ENCODE measurements around the gene RDH8. TPM values are rescaled to one million over a fixed set of nuclear protein-coding genes. Genes with fewer than 3 reads are reported as not detected.

Gene RDH8
- polyA plus RNA-seq, 1 of the 3 experiments (the other 2 are of a cell fraction): not detected

DNA sequence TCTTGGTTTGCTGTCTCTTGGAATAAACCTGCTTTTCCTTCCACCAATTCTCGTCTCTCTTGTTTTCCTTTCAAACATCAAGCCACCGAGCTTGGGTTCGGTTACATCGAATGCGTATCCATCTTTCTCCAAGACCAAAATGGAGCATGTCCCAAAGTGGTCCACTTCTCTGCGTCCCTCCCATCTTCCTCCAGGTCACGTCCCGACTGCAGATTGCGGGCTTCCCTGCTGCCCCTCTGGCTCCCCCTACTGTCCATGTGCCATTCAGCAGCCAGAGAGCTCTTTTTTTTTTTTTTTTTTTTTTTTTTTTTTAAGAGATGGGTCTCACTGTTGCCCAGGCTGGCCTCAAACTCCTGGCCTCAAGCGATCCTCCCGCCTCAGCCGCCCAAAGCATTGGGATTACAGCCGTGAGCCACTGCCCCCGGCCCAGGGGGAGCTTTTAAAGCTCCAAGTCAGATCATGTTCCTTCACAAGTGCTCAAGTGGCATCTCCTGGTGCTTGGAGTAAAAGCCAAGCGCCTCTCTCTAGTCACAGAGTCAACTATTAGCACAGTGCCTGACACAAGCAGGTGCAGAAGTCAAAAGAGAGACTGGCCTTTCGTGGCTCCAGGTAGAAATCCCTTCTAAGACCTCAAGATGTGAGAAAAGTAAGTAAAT lies 13.0 kb upstream of the RDH8 start:
- no peaks in the 10 kb centered on the region; a peak in 1 of 4 replicates for H3K4me1 ChIP-seq (ENCODE audit: control insufficient read depth in 1 of 2, insufficient read depth in 2 of 2, low read depth in 1 of 2, low read length in 1 of 2)
- H3K27me3 ChIP-seq (ENCODE audit: insufficient read depth): peaks cover 24% of the 10 kb centered on the region
- H3K4me3 ChIP-seq (ENCODE audit: low read depth in 2 of 2, low read length in 1 of 2): no peak overlapping the region
- CTCF ChIA-PET: interaction anchor here (0.6 to 4.2 kb wide), 41 partner anchors 8 to 416 kb away, joined by 3 to 57 read pairs (median 5); partner anchors contain the start of genes COL5A3 and RDH8
- no peaks in the 10 kb centered on the region for H3K79me2 ChIP-seq (ENCODE audit: insufficient read depth)
- POLR2A ChIA-PET: no interaction called here
- H3K9ac ChIP-seq: no peak overlapping the region
- 2% methylated on average over 16 of the region's 16 CpGs for WGBS (ENCODE audit: low lambda C conversion rate)
- H3K9me3 ChIP-seq: no peaks in the 10 kb centered on the region
- no peaks in the 10 kb centered on the region for H3K36me3 ChIP-seq (replicated peaks in 1 of 2; ENCODE audit: control insufficient read depth in 1 of 2, insufficient read depth in 2 of 2, low read length in 1 of 2)
- no peak overlapping the region for H3K4me2 ChIP-seq
- H3F3A ChIP-seq (replicated peaks; ENCODE audit: insufficient read depth): peaks cover 3% of the 10 kb centered on the region
- H3K9me2 ChIP-seq: no peaks in the 10 kb centered on the region
- no peak overlapping the region for H2AFZ ChIP-seq (ENCODE audit: low read depth)
- peak; percentile 89 for DNase-seq
- H4K20me1 ChIP-seq (ENCODE audit: insufficient read depth): no peaks in the 10 kb centered on the region
- H3K27ac ChIP-seq (ENCODE audit: low read depth in 2 of 2, low read length in 1 of 2): no peak overlapping the region
- TF ChIP-seq GATA2 (CRISPR knock-in tag; IDR thresholded peaks at IDR 0.05) (no peak), MXI1 (IDR thresholded peaks at IDR 0.05; ENCODE audit: low read depth, low read length) (no peak), GABPA (IDR thresholded peaks at IDR 0.05; ENCODE audit: low read depth) (no peak), MEF2A (IDR thresholded peaks at IDR 0.05; ENCODE audit: borderline replicate concordance, low read depth) (no peak), EP300 (IDR thresholded peaks at IDR 0.05; ENCODE audit: borderline replicate concordance in 1 of 2, low read depth in 1 of 2, low read length in 1 of 2) (no peak), SMC3 (IDR thresholded peaks at IDR 0.05; ENCODE audit: low read depth, low read length) (peak; percentile 81), ELF1 (IDR thresholded peaks at IDR 0.05) (no peak), CHD2 (IDR thresholded peaks at IDR 0.05; ENCODE audit: low read length, partially characterized antibody) (no peak), TAF1 (IDR thresholded peaks at IDR 0.05; ENCODE audit: borderline replicate concordance, low read depth, low read length) (no peak), FOXM1 (IDR thresholded peaks at IDR 0.05; ENCODE audit: low read depth) (no peak), JUND (IDR thresholded peaks at IDR 0.05) (no peak), EZH2phosphoT487 (IDR thresholded peaks at IDR 0.05; ENCODE audit: borderline replicate concordance, low read depth) (no peak), YY1 (IDR thresholded peaks at IDR 0.05; ENCODE audit: low read depth) (no peak; the same call in 1 of the 2 replicates), FOXJ3 (CRISPR knock-in tag; IDR thresholded peaks at IDR 0.05) (no peak), RFX5 (IDR thresholded peaks at IDR 0.05; ENCODE audit: low read length) (no peak), SIN3A (IDR thresholded peaks at IDR 0.05; ENCODE audit: borderline replicate concordance, low read depth, low read length) (no peak), TCF12 (IDR thresholded peaks at IDR 0.05) (no peak)
- TF ChIP-seq, protein P1, sequence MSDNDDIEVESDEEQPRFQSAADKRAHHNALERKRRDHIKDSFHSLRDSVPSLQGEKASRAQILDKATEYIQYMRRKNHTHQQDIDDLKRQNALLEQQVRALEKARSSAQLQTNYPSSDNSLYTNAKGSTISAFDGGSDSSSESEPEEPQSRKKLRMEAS (IDR thresholded peaks at IDR 0.05; ENCODE audit: low read depth): 0 out of 2 replicates have a peak, but pooled peaks have one; percentile 37
- TF ChIP-seq, protein P2, sequence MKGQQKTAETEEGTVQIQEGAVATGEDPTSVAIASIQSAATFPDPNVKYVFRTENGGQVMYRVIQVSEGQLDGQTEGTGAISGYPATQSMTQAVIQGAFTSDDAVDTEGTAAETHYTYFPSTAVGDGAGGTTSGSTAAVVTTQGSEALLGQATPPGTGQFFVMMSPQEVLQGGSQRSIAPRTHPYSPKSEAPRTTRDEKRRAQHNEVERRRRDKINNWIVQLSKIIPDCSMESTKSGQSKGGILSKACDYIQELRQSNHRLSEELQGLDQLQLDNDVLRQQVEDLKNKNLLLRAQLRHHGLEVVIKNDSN (IDR thresholded peaks at IDR 0.05; ENCODE audit: borderline replicate concordance, low read depth): no peak
- TF ChIP-seq, protein P3, sequence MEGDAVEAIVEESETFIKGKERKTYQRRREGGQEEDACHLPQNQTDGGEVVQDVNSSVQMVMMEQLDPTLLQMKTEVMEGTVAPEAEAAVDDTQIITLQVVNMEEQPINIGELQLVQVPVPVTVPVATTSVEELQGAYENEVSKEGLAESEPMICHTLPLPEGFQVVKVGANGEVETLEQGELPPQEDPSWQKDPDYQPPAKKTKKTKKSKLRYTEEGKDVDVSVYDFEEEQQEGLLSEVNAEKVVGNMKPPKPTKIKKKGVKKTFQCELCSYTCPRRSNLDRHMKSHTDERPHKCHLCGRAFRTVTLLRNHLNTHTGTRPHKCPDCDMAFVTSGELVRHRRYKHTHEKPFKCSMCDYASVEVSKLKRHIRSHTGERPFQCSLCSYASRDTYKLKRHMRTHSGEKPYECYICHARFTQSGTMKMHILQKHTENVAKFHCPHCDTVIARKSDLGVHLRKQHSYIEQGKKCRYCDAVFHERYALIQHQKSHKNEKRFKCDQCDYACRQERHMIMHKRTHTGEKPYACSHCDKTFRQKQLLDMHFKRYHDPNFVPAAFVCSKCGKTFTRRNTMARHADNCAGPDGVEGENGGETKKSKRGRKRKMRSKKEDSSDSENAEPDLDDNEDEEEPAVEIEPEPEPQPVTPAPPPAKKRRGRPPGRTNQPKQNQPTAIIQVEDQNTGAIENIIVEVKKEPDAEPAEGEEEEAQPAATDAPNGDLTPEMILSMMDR (IDR thresholded peaks at IDR 0.05): peak; percentile 87
- TF ChIP-seq, protein P4, sequence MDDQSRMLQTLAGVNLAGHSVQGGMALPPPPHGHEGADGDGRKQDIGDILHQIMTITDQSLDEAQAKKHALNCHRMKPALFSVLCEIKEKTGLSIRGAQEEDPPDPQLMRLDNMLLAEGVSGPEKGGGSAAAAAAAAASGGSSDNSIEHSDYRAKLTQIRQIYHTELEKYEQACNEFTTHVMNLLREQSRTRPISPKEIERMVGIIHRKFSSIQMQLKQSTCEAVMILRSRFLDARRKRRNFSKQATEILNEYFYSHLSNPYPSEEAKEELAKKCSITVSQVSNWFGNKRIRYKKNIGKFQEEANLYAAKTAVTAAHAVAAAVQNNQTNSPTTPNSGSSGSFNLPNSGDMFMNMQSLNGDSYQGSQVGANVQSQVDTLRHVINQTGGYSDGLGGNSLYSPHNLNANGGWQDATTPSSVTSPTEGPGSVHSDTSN (IDR thresholded peaks at IDR 0.05): no peak
- TF ChIP-seq, protein P5, sequence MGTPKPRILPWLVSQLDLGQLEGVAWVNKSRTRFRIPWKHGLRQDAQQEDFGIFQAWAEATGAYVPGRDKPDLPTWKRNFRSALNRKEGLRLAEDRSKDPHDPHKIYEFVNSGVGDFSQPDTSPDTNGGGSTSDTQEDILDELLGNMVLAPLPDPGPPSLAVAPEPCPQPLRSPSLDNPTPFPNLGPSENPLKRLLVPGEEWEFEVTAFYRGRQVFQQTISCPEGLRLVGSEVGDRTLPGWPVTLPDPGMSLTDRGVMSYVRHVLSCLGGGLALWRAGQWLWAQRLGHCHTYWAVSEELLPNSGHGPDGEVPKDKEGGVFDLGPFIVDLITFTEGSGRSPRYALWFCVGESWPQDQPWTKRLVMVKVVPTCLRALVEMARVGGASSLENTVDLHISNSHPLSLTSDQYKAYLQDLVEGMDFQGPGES (IDR thresholded peaks at IDR 0.05; ENCODE audit: low read depth, low read length): no peak
- TF ChIP-seq, protein P6, sequence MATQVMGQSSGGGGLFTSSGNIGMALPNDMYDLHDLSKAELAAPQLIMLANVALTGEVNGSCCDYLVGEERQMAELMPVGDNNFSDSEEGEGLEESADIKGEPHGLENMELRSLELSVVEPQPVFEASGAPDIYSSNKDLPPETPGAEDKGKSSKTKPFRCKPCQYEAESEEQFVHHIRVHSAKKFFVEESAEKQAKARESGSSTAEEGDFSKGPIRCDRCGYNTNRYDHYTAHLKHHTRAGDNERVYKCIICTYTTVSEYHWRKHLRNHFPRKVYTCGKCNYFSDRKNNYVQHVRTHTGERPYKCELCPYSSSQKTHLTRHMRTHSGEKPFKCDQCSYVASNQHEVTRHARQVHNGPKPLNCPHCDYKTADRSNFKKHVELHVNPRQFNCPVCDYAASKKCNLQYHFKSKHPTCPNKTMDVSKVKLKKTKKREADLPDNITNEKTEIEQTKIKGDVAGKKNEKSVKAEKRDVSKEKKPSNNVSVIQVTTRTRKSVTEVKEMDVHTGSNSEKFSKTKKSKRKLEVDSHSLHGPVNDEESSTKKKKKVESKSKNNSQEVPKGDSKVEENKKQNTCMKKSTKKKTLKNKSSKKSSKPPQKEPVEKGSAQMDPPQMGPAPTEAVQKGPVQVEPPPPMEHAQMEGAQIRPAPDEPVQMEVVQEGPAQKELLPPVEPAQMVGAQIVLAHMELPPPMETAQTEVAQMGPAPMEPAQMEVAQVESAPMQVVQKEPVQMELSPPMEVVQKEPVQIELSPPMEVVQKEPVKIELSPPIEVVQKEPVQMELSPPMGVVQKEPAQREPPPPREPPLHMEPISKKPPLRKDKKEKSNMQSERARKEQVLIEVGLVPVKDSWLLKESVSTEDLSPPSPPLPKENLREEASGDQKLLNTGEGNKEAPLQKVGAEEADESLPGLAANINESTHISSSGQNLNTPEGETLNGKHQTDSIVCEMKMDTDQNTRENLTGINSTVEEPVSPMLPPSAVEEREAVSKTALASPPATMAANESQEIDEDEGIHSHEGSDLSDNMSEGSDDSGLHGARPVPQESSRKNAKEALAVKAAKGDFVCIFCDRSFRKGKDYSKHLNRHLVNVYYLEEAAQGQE (IDR thresholded peaks at IDR 0.05; ENCODE audit: low read depth, low read length): no peak
- TF ChIP-seq, protein P7, sequence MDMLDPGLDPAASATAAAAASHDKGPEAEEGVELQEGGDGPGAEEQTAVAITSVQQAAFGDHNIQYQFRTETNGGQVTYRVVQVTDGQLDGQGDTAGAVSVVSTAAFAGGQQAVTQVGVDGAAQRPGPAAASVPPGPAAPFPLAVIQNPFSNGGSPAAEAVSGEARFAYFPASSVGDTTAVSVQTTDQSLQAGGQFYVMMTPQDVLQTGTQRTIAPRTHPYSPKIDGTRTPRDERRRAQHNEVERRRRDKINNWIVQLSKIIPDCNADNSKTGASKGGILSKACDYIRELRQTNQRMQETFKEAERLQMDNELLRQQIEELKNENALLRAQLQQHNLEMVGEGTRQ (IDR thresholded peaks at IDR 0.05; ENCODE audit: borderline replicate concordance, low read depth, low read length): no peak

Data from SK-N-SH (cell line).